ENCODE results near the gene GNG14. TPM values are rescaled to one million over a fixed set of nuclear protein-coding genes. Genes with fewer than 3 reads are reported as not detected.

The GNG14 gene
- total RNA-seq, 6 donors from 2014 or later = not detected

- no peaks in the 10 kb centered on the region for H3K9me3 ChIP-seq
- no peak overlapping the region for H3K27ac ChIP-seq
- no peak overlapping the region for H3K4me3 ChIP-seq
- DNase-seq = no peak
- ATAC-seq (ENCODE audit: low FRiP score in 2 of 2) = no peak
- H3K4me1 ChIP-seq = peaks cover 15 to 34% (median 18%) of the 10 kb centered on the region in 4 donors
- 98 to 100% methylated on average over 2 of the region's 2 CpGs for WGBS, 2 donors
- TF ChIP-seq, protein P1, sequence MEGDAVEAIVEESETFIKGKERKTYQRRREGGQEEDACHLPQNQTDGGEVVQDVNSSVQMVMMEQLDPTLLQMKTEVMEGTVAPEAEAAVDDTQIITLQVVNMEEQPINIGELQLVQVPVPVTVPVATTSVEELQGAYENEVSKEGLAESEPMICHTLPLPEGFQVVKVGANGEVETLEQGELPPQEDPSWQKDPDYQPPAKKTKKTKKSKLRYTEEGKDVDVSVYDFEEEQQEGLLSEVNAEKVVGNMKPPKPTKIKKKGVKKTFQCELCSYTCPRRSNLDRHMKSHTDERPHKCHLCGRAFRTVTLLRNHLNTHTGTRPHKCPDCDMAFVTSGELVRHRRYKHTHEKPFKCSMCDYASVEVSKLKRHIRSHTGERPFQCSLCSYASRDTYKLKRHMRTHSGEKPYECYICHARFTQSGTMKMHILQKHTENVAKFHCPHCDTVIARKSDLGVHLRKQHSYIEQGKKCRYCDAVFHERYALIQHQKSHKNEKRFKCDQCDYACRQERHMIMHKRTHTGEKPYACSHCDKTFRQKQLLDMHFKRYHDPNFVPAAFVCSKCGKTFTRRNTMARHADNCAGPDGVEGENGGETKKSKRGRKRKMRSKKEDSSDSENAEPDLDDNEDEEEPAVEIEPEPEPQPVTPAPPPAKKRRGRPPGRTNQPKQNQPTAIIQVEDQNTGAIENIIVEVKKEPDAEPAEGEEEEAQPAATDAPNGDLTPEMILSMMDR (IDR thresholded peaks at IDR 0.05) = no peak
- no peak for TF ChIP-seq EP300 (IDR thresholded peaks at IDR 0.05)
- no peak for TF ChIP-seq POLR2AphosphoS5 (IDR thresholded peaks at IDR 0.05)
- no peak for TF ChIP-seq POLR2A (IDR thresholded peaks at IDR 0.05)
- H3K36me3 ChIP-seq = peaks cover 9 to 42% (median 39%) of the 10 kb centered on the region in 4 donors
- H3K27me3 ChIP-seq = no peaks in the 10 kb centered on the region
Observed at GRCh38 chr19:12726988-12727316, 39.2 kb downstream of the GNG14 start.

- Histone ChIP-seq H3K4me1 (peaks cover 24 to 41% (median 25%) of the 10 kb centered on the region in 4 donors), H3K4me3 (no peak overlapping the region), H3K36me3 (peaks cover 9 to 42% (median 39%) of the 10 kb centered on the region in 4 donors), H3K9me3 (no peaks in the 10 kb centered on the region), H3K27ac (no peak overlapping the region), H3K27me3 (no peaks in the 10 kb centered on the region)
- ATAC-seq (ENCODE audit: low FRiP score in 2 of 2) = no peak
- TF ChIP-seq, protein P1 (IDR thresholded peaks at IDR 0.05) = no peak
- no peak for TF ChIP-seq POLR2A (IDR thresholded peaks at IDR 0.05)
- DNase-seq = no peak
- WGBS, 2 donors = 97 to 98% methylated on average over 9 of the region's 9 CpGs
Observed at GRCh38 chr19:12727745-12728433, 40.1 kb downstream of the GNG14 start.

DNA sequence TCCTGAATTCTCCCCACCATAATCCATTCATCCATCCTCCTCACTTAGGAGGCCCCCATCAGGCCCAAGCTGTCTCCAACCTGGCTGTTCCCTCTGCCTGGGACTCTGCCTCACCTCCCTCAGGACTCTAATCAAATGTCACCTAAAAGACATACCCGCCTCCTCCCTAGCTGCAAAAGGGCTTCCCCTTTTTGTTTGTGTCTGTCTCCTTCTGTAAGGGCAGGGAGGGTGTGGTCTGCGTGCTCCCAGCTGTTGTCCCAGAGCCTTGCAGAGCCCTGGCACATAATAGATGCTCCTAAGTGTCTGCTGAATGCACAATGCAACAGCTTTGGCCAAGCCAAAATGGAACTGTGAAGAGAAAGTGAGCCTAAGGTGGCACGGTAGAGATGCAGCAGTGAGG is 42.3 kb downstream of the GNG14 start:
- no peak overlapping the region for H3K27ac ChIP-seq
- 64 to 78% methylated on average over 3 of the region's 3 CpGs for WGBS, 2 donors
- peaks cover 20 to 37% (median 21%) of the 10 kb centered on the region in 4 donors for H3K4me1 ChIP-seq
- DNase-seq (no peak), ATAC-seq (ENCODE audit: low FRiP score in 2 of 2) (no peak)
- peaks cover 9 to 42% (median 39%) of the 10 kb centered on the region in 4 donors for H3K36me3 ChIP-seq
- H3K4me3 ChIP-seq = no peak overlapping the region
- TF ChIP-seq EP300 (IDR thresholded peaks at IDR 0.05) (no peak), POLR2AphosphoS5 (IDR thresholded peaks at IDR 0.05) (no peak), POLR2A (IDR thresholded peaks at IDR 0.05) (no peak)
- TF ChIP-seq, protein P1 (IDR thresholded peaks at IDR 0.05) = no peak
- no peaks in the 10 kb centered on the region for H3K27me3 ChIP-seq
- no peaks in the 10 kb centered on the region for H3K9me3 ChIP-seq

- no peak overlapping the region for H3K27ac ChIP-seq
- H3K4me3 ChIP-seq = no peak overlapping the region
- WGBS, 2 donors = 91 to 95% methylated on average over 18 to 24 of the region's 24 CpGs
- H3K4me1 ChIP-seq = peaks cover 22 to 45% (median 27%) of the 10 kb centered on the region in 4 donors
- TF ChIP-seq POLR2AphosphoS5 (IDR thresholded peaks at IDR 0.05) (no peak), EP300 (IDR thresholded peaks at IDR 0.05) (no peak), POLR2A (IDR thresholded peaks at IDR 0.05) (no peak)
- TF ChIP-seq, protein P1 (IDR thresholded peaks at IDR 0.05) = no peak
- ATAC-seq (ENCODE audit: low FRiP score in 2 of 2) = no peak
- no peaks in the 10 kb centered on the region for H3K27me3 ChIP-seq
- no peaks in the 10 kb centered on the region for H3K9me3 ChIP-seq
- DNase-seq = peak in 1 of 2 donors; percentile 80
- H3K36me3 ChIP-seq = peaks cover 9 to 42% (median 39%) of the 10 kb centered on the region in 4 donors
Observed at GRCh38 chr19:12731337-12731736, 43.5 kb downstream of the GNG14 start.
